HCT116 (cell line): Measurements from ENCODE around the gene PCDHGC5.

ENCODE experiments used
- CTCF ChIP-seq, 3 experiments: fragments of 200-600 bp in 1 of 3; sonication (generic) in 1 of 3; IDR thresholded peaks in 2 of 3; conservative IDR thresholded peaks in 1 of 3; 2 replicates each; pipeline ENCODE4 v1.5.1; 2012 to 2017; ENCODE audit warnings: low read depth in 2 of 3, low read length in 2 of 3, antibody characterized with exemption in 1 of 3, borderline replicate concordance in 1 of 3, control low read depth in 1 of 3, mild to moderate bottlenecking in 1 of 3, mixed read lengths in 1 of 3, mixed run types in 1 of 3, moderate library complexity in 1 of 3; ENCODE audit not compliant: insufficient read depth in 1 of 3
- EZH2 ChIP-seq: fragments of 200-600 bp; sonication (generic); IDR thresholded peaks from 2 replicates; pipeline ENCODE4 v1.6.1; 2017; ENCODE audit warnings: antibody characterized with exemption, mixed run types
- JUND ChIP-seq: IDR thresholded peaks from 2 replicates; pipeline ENCODE4 v1.6.1; 2012
- REST ChIP-seq: IDR thresholded peaks from 2 replicates; pipeline ENCODE4 v1.6.1; 2012; ENCODE audit warnings: low read depth
- SP1 ChIP-seq: IDR thresholded peaks from 2 replicates; pipeline ENCODE4 v1.6.1; 2012; ENCODE audit warnings: low read depth
- ZFX ChIP-seq: fragments of 450-650 bp; IDR thresholded peaks from 2 replicates; pipeline ENCODE4 v1.6.1; 2017

- TF ChIP-seq CTCF (IDR thresholded peaks at IDR 0.05 in 2 of 3, conservative IDR thresholded peaks at IDR 0.05 in 1 of 3; ENCODE audit: borderline replicate concordance in 1 of 3, insufficient read depth in 1 of 3, low read depth in 2 of 3, low read length in 2 of 3) (no peak), JUND (no peak), EZH2 (no peak), REST (no peak), ZFX (no peak), SP1 (no peak)
These were observed 41.0 kb downstream of the PCDHGC5 start for GRCh38 chr5:141529873-141530272.
